ENCODE measurements around the gene NHLH1. TPM values are rescaled to one million over a fixed set of nuclear protein-coding genes. Genes with fewer than 3 reads are reported as not detected.

The NHLH1 gene
- total RNA-seq, 1 donor from 2014 or later, result 0.40 TPM

GRCh38 chr1:160404094-160404493 lies 37.2 kb downstream of the NHLH1 start:
- no peaks in the 10 kb centered on the region for H3K9me3 Mint-ChIP-seq

GRCh38 chr1:160405331-160405877 lies 38.5 kb downstream of the NHLH1 start:
- Mint-ChIP-seq H3K4me1 (no peaks in the 10 kb centered on the region), H3K36me3 (ENCODE audit: low read depth) (no peaks in the 10 kb centered on the region), H3K9me3 (no peaks in the 10 kb centered on the region), H3K4me3 (no peak overlapping the region), H3K27ac (no peak overlapping the region), H3K27me3 (peaks cover 31% of the 10 kb centered on the region)
- intact Hi-C loops (cut with micrococcal nuclease), result no loop called here
- no peak for DNase-seq

More at GRCh38 chr1:160404094-160404493, 37.2 kb downstream of the NHLH1 start:
- intact Hi-C loops (cut with micrococcal nuclease), result no loop called here
- H3K27me3 Mint-ChIP-seq, result peaks cover 34% of the 10 kb centered on the region
- no peaks in the 10 kb centered on the region for H3K36me3 Mint-ChIP-seq (ENCODE audit: low read depth)
- H3K4me1 Mint-ChIP-seq, result no peaks in the 10 kb centered on the region
- no peak overlapping the region for H3K4me3 Mint-ChIP-seq
- no peak for DNase-seq
- no peak overlapping the region for H3K27ac Mint-ChIP-seq

- intact Hi-C loops (cut with micrococcal nuclease), result no loop called here
- H3K9me3 Mint-ChIP-seq, result no peaks in the 10 kb centered on the region
- no peak for DNase-seq
- H3K4me1 Mint-ChIP-seq, result no peaks in the 10 kb centered on the region
- no peak overlapping the region for H3K4me3 Mint-ChIP-seq
- no peaks in the 10 kb centered on the region for H3K36me3 Mint-ChIP-seq (ENCODE audit: low read depth)
- H3K27ac Mint-ChIP-seq, result no peak overlapping the region
- H3K27me3 Mint-ChIP-seq, result peaks cover 27% of the 10 kb centered on the region
Measured at GRCh38 chr1:160406131-160406968, 39.5 kb downstream of the NHLH1 start.

GRCh38 chr1:160407839-160408801 lies 41.2 kb downstream of the NHLH1 start:
- Mint-ChIP-seq H3K36me3 (ENCODE audit: low read depth) (no peaks in the 10 kb centered on the region), H3K4me1 (no peaks in the 10 kb centered on the region), H3K4me3 (no peak overlapping the region)

GRCh38 chr1:160408864-160409263 lies 42.0 kb downstream of the NHLH1 start:
- Mint-ChIP-seq H3K4me3 (no peak overlapping the region), H3K27ac (no peak overlapping the region), H3K27me3 (peaks cover 13% of the 10 kb centered on the region), H3K9me3 (no peaks in the 10 kb centered on the region), H3K4me1 (no peaks in the 10 kb centered on the region), H3K36me3 (ENCODE audit: low read depth) (no peaks in the 10 kb centered on the region)
- intact Hi-C loops (cut with micrococcal nuclease), result no loop called here
- no peak for DNase-seq

More at GRCh38 chr1:160407839-160408801, 41.2 kb downstream of the NHLH1 start:
- no peaks in the 10 kb centered on the region for H3K9me3 Mint-ChIP-seq
- DNase-seq, result no peak
- intact Hi-C loops (cut with micrococcal nuclease), result no loop called here
- H3K27ac Mint-ChIP-seq, result no peak overlapping the region
- peaks cover 14% of the 10 kb centered on the region for H3K27me3 Mint-ChIP-seq

- H3K27me3 Mint-ChIP-seq, result peaks cover 11% of the 10 kb centered on the region
- H3K27ac Mint-ChIP-seq, result no peak overlapping the region
- intact Hi-C loops (cut with micrococcal nuclease), result no loop called here
- DNase-seq, result no peak
- no peak overlapping the region for H3K4me3 Mint-ChIP-seq
- no peaks in the 10 kb centered on the region for H3K4me1 Mint-ChIP-seq
- H3K36me3 Mint-ChIP-seq (ENCODE audit: low read depth), result no peaks in the 10 kb centered on the region
- no peaks in the 10 kb centered on the region for H3K9me3 Mint-ChIP-seq
Measured at GRCh38 chr1:160409486-160409885, 42.6 kb downstream of the NHLH1 start.

- intact Hi-C loops (cut with micrococcal nuclease), result no loop called here
- H3K36me3 Mint-ChIP-seq (ENCODE audit: low read depth), result no peaks in the 10 kb centered on the region
- H3K27ac Mint-ChIP-seq, result no peak overlapping the region
- no peak overlapping the region for H3K4me3 Mint-ChIP-seq
- DNase-seq, result no peak
- no peaks in the 10 kb centered on the region for H3K4me1 Mint-ChIP-seq
- H3K27me3 Mint-ChIP-seq, result peaks cover 11% of the 10 kb centered on the region
- H3K9me3 Mint-ChIP-seq, result no peaks in the 10 kb centered on the region
Measured at GRCh38 chr1:160410406-160411005, 43.6 kb downstream of the NHLH1 start.

GRCh38 chr1:160411271-160412027 lies 44.6 kb downstream of the NHLH1 start:
- no peak overlapping the region for H3K4me3 Mint-ChIP-seq
- no peaks in the 10 kb centered on the region for H3K9me3 Mint-ChIP-seq
- intact Hi-C loops (cut with micrococcal nuclease), result no loop called here
- H3K27me3 Mint-ChIP-seq, result peaks cover 11% of the 10 kb centered on the region
- DNase-seq, result no peak
- H3K27ac Mint-ChIP-seq, result no peak overlapping the region
- H3K36me3 Mint-ChIP-seq (ENCODE audit: low read depth), result no peaks in the 10 kb centered on the region
- H3K4me1 Mint-ChIP-seq, result no peaks in the 10 kb centered on the region

GRCh38 chr1:160412028-160412362 lies 45.1 kb downstream of the NHLH1 start:
- Mint-ChIP-seq H3K27ac (no peak overlapping the region), H3K27me3 (peaks cover 11% of the 10 kb centered on the region), H3K36me3 (ENCODE audit: low read depth) (no peaks in the 10 kb centered on the region), H3K9me3 (no peaks in the 10 kb centered on the region), H3K4me1 (no peaks in the 10 kb centered on the region), H3K4me3 (no peak overlapping the region)
- no peak for DNase-seq
- intact Hi-C loops (cut with micrococcal nuclease), result no loop called here

- Mint-ChIP-seq H3K4me3 (no peak overlapping the region), H3K9me3 (no peaks in the 10 kb centered on the region), H3K27me3 (peaks cover 11% of the 10 kb centered on the region), H3K27ac (no peak overlapping the region), H3K36me3 (ENCODE audit: low read depth) (no peaks in the 10 kb centered on the region), H3K4me1 (no peaks in the 10 kb centered on the region)
- intact Hi-C loops (cut with micrococcal nuclease), result no loop called here
- DNase-seq, result no peak
Measured at GRCh38 chr1:160413716-160414115, 46.8 kb downstream of the NHLH1 start.

- H3K27ac Mint-ChIP-seq, result no peak overlapping the region
- H3K9me3 Mint-ChIP-seq, result no peaks in the 10 kb centered on the region
- no peaks in the 10 kb centered on the region for H3K36me3 Mint-ChIP-seq (ENCODE audit: low read depth)
- H3K4me1 Mint-ChIP-seq, result no peaks in the 10 kb centered on the region
- H3K4me3 Mint-ChIP-seq, result no peak overlapping the region
- intact Hi-C loops (cut with micrococcal nuclease), result no loop called here
- peaks cover 19% of the 10 kb centered on the region for H3K27me3 Mint-ChIP-seq
- no peak for DNase-seq
Measured at GRCh38 chr1:160414881-160415280, 48.0 kb downstream of the NHLH1 start.

GRCh38 chr1:160415696-160416290 lies 48.9 kb downstream of the NHLH1 start:
- H3K4me1 Mint-ChIP-seq, result no peaks in the 10 kb centered on the region
- no peaks in the 10 kb centered on the region for H3K36me3 Mint-ChIP-seq (ENCODE audit: low read depth)
- peaks cover 22% of the 10 kb centered on the region for H3K27me3 Mint-ChIP-seq
- intact Hi-C loops (cut with micrococcal nuclease), result no loop called here
- H3K9me3 Mint-ChIP-seq, result no peaks in the 10 kb centered on the region
- H3K27ac Mint-ChIP-seq, result no peak overlapping the region
- no peak for DNase-seq
- H3K4me3 Mint-ChIP-seq, result no peak overlapping the region

- no peaks in the 10 kb centered on the region for H3K36me3 Mint-ChIP-seq (ENCODE audit: low read depth)
Measured at GRCh38 chr1:160416369-160416768, 49.5 kb downstream of the NHLH1 start.

More at GRCh38 chr1:160416369-160416768, 49.5 kb downstream of the NHLH1 start:
- Mint-ChIP-seq H3K4me1 (peaks cover 2% of the 10 kb centered on the region), H3K27ac (peak overlapping the region; percentile 4), H3K4me3 (no peak overlapping the region), H3K9me3 (no peaks in the 10 kb centered on the region), H3K27me3 (peaks cover 26% of the 10 kb centered on the region)
- no peak for DNase-seq
- intact Hi-C loops (cut with micrococcal nuclease), result no loop called here
